GM19438 (cell line): ENCODE measurements around the gene WNT4.

Source experiments
- ATAC-seq: cut with Tn5 transposase; IDR thresholded peaks from one replicate; pipeline ENCODE4 v1.9.1; 2021; ENCODE audit warnings: low read depth; ENCODE audit not compliant: unreplicated experiment

The WNT4 gene

DNA sequence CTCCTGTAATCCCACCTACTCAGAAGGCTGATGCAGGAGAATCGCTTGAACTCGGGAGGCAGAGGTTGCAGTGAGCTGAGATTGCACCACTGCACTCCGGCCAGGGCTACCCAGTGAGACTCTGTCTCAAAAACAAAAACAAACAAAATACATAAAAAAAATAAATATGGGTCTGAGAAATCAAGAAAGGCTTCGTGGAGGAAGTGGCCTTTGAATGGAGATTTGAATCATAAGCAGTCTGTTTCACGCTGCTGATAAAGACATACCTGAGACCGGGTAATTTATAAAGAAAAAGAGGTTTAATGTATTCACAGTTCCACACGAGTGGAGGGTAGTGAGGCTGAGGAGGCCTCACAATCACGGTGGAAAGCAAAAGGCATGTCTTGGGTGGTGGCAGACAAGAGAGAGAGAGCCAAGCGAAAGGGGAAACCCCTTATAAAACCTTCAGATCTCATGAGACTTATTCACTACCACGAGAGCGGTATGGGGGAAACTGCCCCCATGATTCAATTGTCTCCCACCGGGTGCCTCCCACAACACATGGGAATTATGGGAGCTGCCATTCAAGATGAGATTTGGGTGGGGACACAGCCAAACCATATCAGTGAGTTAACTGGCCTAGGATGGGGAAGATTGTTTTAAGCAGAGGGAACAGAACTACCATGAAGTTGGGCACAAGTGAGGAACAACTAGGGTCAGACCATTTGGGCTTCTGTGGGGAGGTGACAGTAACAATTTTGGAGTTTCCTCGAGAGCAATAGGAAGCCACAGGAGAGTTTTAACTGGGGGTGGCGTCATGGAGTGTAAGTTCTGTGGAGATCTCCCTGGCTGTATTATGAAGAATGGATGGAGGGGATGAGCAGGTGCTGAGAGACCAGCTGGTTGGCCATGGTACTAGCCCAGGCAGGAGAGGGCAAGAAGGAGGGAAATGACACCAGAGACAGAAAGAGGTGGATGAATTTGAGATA, 22.2 kb upstream of the WNT4 start:
- no peak for ATAC-seq

DNA sequence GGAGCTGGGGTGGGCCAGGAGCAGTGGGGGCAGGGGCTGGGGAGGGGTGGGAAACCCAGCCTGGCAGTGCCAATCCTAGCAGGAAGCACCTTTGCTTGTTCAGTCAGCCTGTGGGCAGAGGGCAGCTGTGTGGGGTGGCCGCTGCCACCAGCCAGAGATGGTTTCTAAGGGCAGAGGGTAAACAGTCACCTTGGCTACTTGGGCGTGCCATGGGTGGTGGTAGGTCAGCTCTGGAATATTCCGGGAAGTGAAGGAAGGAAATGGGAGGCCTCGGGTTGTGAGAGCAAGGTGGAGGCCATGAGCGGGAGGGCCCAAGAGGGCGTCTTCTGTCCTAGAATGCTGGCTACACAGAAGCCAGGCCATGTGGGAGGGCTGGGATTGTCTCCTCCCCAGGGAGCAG, 20.7 kb upstream of the WNT4 start:
- no peak for ATAC-seq

DNA sequence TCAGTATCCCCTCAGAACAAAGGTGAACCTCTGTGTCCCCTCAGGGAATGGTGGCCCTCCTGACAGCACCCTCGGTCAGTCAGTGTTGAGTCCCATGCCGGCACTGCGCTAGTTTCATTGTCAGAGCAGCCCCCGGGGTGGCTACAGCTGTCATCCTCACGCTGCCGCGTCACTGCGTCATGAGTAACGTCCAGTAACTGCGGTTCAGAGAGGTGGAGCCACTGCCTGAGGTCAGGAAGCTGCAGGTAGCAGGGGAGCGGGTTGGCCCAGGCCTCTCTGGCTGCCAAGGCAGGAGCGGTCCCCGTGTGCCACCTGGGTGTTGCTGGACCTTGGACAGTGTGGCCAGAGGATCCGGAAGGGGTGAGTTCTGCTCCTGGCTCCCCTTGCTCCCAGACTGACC, 20.2 kb upstream of the WNT4 start:
- ATAC-seq = no peak

DNA sequence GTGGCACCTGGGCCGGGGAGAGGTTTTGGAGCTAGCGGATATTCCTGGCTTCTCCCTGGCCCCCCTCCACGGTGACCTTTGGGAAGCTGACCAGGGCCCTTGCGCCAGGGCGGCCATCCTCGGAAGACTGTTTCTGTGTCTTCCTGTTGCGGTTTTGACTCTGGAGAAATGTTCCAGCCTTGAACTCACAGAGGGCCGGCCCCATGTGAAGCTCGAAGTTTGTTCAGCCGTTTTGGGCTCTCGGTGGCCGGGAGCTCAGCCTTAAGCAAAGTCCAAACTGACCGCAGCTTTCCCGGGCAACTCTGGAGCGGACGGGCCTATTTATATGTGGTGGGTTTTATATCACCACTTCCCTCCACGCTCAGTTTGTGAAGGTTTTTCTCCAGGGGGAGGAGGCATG, 17.0 kb upstream of the WNT4 start:
- ATAC-seq = no peak

DNA sequence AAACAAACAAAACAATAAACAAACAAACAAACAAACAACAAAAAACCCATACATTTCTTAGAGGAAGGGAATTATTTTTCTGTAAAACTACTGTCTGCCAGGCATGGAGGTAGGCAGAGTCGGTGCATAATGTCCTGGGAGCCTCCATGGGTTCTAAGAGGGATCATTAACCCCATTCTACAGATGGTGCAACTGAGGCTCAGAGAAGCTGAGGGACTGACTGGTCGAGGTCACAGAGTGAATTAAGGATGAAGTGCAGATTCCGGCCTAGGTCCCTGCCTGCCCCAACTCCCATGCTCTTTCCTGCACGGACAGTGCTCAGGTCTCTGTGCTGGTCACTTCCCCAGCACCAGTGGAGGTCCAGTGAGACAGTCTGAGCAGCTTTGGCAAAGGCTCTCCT, 15.8 kb upstream of the WNT4 start:
- ATAC-seq = no peak

DNA sequence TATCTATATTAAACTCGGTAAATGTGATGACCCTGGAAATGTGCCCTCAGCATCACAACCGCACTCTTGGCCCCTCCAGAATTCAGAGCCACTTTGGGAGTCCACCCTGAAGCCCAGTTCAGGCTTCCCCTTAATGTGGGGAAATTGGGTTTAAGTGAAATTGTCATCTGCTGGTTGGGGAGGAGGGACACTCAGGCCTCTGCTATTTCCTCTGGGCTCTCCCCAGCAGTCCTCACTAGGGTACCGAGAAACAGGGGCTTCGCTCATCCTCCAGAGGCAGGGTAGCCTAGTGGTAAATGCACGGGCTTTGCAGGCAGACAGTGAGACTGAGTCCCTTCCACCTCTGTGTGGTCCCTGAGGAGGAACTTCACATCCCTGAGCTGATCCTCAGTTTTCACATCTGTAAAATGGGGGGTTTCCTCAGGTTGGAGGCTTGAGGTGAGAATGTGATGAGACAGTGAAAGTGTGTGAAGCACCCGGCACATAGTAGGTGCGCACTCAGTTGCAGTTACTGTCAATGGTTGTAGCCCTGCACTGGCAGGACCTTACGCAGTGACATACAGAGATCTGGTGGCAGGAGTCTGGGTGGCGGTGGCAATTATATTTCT, 14.6 kb upstream of the WNT4 start:
- ATAC-seq = no peak

DNA sequence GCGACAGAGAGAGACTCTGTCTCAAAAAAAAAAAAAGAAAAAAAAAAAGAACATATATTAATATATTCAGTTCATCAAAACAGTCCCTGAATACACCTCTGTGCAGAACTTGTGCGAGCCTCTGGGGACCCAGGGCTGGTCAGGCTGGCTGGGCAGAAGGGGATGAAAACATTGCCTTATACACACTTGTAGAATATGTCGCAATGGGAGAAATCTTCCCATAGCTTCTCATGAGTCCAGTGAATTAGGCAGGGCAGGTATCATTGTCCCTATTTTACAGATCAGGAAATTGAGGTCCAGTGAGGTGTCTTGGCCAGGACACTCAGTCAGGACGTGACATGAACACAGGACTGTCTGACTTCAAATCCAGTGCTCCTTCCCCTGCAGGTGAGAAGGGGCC, 12.6 kb upstream of the WNT4 start:
- no peak for ATAC-seq

DNA sequence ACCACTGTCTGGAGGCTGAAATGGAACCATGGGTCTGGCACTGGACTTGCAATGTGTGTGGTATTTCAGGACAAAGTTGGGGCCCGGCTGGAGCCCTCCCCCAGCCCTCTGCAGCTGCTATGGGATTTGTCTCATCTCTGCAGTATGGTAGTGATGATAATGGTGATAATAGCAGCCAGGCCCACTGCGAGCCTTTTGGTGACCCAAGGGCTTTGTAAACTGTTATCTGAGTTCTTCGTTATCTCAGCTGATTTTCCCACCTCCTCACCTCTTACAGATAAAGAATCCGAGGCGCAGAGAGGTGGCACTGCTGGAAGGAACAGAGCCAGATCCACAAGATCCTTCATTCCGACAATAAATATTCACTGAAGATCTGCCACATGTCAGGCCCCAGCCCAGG, 11.7 kb upstream of the WNT4 start:
- ATAC-seq = no peak

DNA sequence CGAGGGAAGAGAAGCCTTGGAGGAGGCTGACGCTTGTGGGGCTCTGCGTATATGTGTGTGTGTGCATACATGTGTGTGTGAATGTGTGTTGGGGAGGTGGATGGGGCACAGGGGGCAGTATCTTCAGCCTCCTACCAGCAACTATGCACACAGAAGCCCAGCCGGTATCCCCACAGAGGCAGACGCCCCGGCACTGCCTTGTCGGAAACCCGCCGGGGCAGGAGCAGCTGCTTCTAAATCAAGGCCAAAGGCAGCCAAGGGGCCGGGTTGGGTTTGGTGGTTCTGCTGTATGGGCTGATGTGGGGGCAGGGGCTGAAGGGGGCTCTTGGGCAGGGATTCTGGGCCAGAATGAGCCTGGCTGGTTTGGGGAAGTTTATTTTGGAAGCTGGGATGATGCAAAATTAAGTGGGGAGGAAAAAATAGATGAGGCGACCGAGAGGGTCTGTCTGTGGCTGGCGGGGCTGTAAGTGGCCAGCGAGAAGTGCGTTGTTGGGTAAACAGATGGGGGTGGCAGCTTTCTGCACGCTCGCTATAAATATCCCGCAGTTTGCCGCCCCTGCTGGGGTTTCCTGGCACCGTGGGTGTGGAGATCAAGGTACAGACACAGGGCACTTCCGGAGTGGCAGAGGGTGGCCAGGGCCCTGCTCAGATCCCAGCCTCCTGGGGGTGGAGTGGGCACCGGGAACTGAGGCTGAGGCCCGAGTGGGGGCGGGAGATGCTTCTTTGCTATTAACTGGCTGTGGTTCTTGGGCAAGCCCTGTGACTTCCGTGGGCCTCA, 11.0 kb upstream of the WNT4 start:
- no peak for ATAC-seq

DNA sequence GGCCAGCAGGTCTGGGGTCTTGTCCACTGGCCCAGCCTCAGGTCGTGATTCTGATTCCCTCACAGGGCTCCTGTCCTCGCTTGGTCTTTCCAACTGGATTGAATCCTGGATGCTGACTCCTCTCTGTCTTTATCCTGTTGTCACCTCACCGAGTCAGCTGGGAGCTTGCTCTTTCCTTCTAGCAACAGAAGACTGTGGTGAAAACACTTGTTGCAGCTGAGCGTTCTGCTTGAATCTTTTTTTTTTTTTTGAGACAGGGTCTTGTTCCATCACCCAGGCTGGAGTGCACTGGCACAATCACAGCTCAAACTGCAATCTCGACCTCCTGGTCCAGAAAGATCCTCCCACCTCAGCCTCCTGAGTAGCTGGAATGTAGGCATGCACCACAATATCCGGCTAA, 8.0 kb upstream of the WNT4 start:
- no peak for ATAC-seq

DNA sequence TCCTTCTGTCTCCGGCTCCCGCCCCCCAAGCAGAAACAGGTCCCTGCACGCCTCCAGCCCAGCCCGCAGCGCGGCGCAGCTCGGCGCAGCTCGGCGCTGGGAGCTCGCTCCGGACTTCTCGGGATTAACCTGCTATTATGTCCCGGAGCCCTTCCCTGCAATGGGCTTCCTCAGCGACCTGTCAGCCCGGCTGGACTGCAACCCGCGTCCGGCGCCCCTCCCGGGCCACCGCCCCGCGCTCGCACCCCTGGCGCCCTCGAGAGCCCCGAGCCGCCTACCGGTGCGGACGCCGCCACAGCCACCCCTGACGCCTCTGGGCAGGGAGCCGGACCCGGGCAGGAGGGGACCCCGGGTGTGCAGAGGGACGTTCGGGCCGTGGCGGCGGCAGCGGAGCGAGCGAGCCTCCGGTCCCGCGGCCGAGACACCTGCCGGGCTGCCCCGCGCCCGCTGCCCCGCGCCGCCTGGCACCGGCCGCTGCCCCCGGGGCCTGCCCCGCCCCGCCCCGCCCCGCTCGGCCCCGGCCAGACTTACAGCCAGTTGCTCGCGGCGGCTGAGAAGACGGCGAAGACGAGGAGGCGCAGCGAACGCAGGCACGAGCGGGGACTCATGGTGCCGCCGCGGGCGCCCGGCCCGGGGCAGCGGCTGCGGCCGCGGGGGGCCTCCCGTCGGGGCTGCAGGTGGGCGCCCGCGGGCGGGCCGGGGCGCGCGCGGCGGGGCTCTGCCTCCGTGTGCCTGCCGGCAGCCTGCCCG, 407 bp downstream of the WNT4 start:
- ATAC-seq = no peak

DNA sequence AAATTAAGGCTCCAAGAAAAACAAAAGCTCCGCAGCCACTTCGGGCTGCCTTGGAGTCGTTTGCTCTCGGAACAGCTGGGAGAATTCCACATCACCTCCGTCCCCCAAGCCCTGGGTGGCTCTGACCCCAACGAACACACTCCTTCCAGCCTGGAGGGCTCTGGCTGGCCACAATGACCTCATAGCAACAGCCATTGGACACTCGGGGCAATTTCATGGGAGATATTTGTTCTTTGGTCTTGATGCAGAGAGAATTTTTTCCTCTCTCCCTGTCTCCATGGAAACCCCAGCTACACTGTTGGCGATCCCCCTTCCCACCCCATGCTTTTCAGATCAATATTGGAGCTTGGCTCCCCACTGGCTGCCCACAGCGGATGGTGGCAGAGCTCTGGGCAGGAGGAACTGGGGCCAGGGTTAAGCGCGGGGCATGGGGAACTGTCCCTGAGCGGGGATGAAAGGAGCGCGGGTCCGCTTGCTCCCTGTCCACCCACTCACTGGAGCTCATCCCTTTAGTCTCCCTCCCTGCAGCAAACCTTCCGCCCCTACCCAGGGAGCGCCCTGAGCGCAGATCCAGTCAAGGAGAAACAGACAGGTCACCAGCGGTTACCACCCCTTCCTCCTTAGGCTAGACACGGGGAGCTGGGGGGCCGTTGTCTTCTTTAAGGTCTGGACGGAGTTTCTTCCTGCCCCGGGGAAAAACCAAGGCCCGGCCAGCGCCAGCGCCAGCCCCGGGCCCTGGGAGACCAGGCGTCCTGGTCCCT, 1.2 kb downstream of the WNT4 start:
- no peak for ATAC-seq

DNA sequence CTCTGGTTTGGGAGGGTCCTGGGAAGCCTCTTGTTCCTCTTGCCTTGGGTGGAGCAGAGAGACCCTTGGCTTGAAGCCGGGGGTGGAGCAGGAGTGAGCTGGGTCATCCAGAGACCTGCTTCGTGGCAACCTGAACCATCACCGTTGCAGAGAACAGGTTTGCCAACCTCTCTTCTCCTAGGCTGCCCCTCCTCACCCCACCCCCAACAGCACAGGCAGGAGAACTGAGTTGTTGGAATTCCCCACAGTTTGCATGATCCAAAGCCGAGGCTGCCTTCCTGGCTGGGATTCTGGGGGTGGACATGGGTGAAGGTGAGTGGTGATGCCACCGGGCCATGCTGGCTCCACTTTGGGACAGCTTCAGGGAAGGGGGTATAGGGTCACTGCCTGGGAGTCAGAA, 2.2 kb downstream of the WNT4 start:
- ATAC-seq = no peak

DNA sequence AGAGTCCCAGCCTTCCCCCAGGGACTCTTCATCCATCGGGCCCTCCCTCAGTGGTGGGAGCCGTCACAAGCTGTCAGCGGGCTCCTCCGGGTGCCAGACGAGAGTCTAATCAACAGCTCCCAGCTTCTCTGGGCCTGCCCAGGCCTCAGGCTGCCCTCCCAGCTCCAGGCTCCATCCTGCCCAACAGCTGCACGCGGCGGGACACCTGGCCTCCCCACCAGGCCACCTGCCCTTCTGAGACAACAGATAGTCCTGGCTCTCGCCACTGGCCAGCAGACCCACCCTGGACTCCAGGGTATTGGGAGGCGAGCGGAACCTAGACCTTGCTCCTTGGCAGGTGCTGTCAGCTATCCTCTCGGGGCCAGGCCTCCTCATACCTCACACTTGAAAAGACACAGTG, 3.1 kb downstream of the WNT4 start:
- no peak for ATAC-seq

DNA sequence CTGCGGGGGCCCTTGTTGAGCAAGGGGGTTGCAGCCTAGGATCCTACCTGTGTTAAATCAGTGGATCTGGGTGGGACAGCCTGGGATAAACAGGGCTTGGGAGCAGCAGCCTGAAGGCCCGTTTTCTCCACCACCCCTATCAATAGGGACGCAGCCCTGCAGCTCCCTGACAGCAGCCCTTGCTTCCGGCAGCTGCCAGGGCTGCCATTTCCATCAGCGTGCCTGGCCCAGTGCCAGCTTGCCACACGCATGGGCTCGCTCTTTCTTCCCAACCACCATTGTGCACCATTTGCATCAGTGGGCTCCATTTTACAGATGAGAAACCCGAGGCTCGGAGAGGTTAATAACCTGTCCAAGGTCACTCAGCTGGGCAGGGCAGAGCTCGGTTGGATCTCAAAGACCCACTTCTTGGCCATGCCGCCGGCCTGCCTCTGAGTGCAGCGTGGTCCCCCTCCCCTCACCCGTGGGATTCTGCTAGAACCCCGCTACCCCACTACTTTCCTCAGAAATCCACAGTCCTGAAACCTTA, 3.8 kb downstream of the WNT4 start:
- ATAC-seq = no peak

DNA sequence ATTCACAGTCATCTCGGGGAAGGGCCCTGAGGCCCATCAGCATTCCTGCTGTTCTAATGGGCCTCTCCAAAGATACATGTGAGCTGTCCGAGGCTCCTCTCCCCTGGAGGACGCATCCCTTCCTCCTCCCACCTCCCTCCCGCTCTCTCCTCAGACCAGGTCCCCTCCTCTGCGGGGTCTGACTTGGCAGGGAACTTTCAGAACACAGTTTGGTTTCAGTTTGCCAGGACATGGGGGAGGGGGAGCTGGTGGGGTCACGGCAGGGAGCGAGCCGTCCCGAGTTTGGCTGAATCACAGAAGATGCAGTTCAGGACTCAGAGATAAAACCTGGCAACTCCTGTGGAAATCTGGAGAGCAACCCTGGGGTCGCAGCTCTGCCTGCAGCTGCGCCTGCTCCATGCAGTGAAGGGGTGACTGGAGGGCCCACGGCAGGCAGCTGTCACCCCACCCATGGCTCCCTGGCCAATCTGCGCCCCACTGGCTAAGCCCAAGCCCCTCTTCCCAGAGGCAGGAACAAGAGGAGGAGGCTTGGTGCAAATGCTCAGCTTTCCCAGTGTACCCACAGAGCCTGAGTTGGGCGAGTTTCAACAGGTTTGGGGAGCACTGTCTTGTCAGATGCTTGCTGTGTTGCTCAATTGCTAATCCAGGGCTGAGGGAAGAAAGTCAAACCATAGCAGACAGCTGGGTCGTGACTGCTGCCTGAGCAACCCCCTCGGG, 5.7 kb downstream of the WNT4 start:
- ATAC-seq = no peak

DNA sequence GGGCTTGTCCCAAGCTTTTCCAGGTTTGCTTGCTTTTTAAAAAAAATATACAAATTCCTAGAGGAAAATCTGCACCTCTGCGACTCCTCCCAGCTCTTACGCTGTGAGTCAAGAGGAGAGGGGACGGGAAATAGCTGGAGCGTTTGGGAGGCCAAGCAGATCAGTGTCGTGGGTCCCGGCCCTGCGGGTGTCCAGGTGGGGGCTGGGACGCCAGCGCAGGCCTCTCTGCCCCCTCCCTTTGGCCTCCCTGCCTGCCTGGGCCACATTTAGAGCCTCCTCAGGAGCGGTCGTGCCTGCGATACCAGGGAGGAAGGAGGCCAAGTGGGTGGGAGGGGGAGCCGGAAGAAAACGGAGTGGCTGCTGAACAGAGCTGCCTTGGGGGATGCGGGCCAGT, 9.0 kb downstream of the WNT4 start:
- ATAC-seq = no peak

DNA sequence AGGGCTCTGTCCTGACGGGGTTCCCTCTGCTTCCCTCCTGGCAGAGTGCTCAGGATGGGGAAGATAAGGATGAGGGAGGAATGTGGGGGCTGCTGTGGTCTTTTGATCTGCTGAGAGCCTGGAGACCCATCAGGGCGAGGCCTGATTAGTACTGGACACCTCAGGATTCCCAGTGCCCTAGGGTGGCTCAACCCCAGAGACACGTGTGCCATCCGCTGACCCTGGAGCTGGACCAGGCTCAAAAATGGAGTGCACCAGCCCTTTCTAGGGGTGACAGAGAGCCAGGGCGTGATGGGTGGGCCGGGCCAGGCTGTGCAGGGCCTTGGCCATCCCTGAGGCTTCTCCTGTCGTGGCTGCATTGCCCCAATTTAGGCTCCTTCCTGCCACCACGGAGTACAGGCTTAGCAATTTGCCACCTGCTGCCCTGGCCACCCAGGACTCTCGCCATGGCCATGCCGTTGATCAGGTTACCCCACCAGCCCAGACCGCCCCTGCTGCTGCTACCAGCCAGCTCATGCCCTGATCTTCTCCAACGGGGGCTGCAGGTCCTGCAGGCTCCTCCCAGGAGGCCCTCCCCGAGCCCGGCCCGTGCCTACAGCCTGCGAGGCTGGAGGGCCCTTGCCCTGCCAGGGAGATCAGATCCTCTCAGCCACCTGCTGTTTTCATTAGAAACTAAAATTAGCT, 9.5 kb downstream of the WNT4 start:
- no peak for ATAC-seq
